ENCODE data around the gene ARHGAP26. TPM values are rescaled to one million over a fixed set of nuclear protein-coding genes. Genes with fewer than 3 reads are reported as not detected.

Gene ARHGAP26
- total RNA-seq, 1 donor from 2014 or later, result 18.7 TPM

GRCh38 chr5:142911775-142912174, 141.6 kb downstream of the ARHGAP26 start:
- Mint-ChIP-seq H3K27ac (no peak overlapping the region), H3K4me1 (ENCODE audit: unreplicated experiment) (peaks cover 23% of the 10 kb centered on the region), H3K36me3 (peaks cover 12% of the 10 kb centered on the region), H3K9me3 (no peaks in the 10 kb centered on the region), H3K4me3 (no peak overlapping the region), H3K27me3 (no peaks in the 10 kb centered on the region)
- TF ChIP-seq CTCF (conservative IDR thresholded peaks at IDR 0.05), result no peak
- no peak for DNase-seq (ENCODE audit: extremely low spot score, unreplicated experiment)

- H3K4me1 Mint-ChIP-seq (ENCODE audit: unreplicated experiment), result peaks cover 15% of the 10 kb centered on the region
- DNase-seq (ENCODE audit: extremely low spot score, unreplicated experiment), result no peak
- H3K4me3 Mint-ChIP-seq, result no peak overlapping the region
- TF ChIP-seq CTCF (conservative IDR thresholded peaks at IDR 0.05), result no peak
- H3K36me3 Mint-ChIP-seq, result peaks cover 8% of the 10 kb centered on the region
- no peaks in the 10 kb centered on the region for H3K9me3 Mint-ChIP-seq
- H3K27me3 Mint-ChIP-seq, result no peaks in the 10 kb centered on the region
- H3K27ac Mint-ChIP-seq, result peak overlapping the region; percentile 14
Measured at GRCh38 chr5:142913728-142914338, 143.7 kb downstream of the ARHGAP26 start.

- Mint-ChIP-seq H3K27ac (no peak overlapping the region), H3K36me3 (peaks cover 8% of the 10 kb centered on the region), H3K4me3 (no peak overlapping the region), H3K27me3 (no peaks in the 10 kb centered on the region), H3K4me1 (ENCODE audit: unreplicated experiment) (peaks cover 15% of the 10 kb centered on the region), H3K9me3 (no peaks in the 10 kb centered on the region)
- TF ChIP-seq CTCF (conservative IDR thresholded peaks at IDR 0.05), result no peak
- no peak for DNase-seq (ENCODE audit: extremely low spot score, unreplicated experiment)
Measured at GRCh38 chr5:142915038-142915437, 144.9 kb downstream of the ARHGAP26 start.

GRCh38 chr5:142915813-142916424, 145.7 kb downstream of the ARHGAP26 start:
- no peaks in the 10 kb centered on the region for H3K9me3 Mint-ChIP-seq
- no peak for DNase-seq (ENCODE audit: extremely low spot score, unreplicated experiment)
- H3K27ac Mint-ChIP-seq, result peak overlapping the region; percentile 33
- no peaks in the 10 kb centered on the region for H3K27me3 Mint-ChIP-seq
- H3K36me3 Mint-ChIP-seq, result peaks cover 8% of the 10 kb centered on the region
- peak overlapping the region; percentile 11 for H3K4me3 Mint-ChIP-seq
- H3K4me1 Mint-ChIP-seq (ENCODE audit: unreplicated experiment), result peaks cover 14% of the 10 kb centered on the region
- TF ChIP-seq CTCF (conservative IDR thresholded peaks at IDR 0.05), result peak; percentile 71

GRCh38 chr5:142918959-142919635, 148.9 kb downstream of the ARHGAP26 start:
- no peak for TF ChIP-seq CTCF (conservative IDR thresholded peaks at IDR 0.05)
- Mint-ChIP-seq H3K4me1 (ENCODE audit: unreplicated experiment) (peaks cover 16% of the 10 kb centered on the region), H3K36me3 (peaks cover 4% of the 10 kb centered on the region), H3K27me3 (no peaks in the 10 kb centered on the region), H3K27ac (no peak overlapping the region), H3K4me3 (no peak overlapping the region), H3K9me3 (no peaks in the 10 kb centered on the region)
- no peak for DNase-seq (ENCODE audit: extremely low spot score, unreplicated experiment)

All from type B pancreatic cell (in vitro differentiated cells).